CD4-positive, alpha-beta memory T cell (primary cell): Measurements from ENCODE around the gene OR4K1. TPM values are rescaled to one million over a fixed set of nuclear protein-coding genes. Genes with fewer than 3 reads are reported as not detected.

Experiments used
- CTCF ChIA-PET: fragments of 350-600 bp; sonication (Branson Sonifier 250); formaldehyde crosslinking; loops from one replicate; lab custom pipeline; 2021; ENCODE audit warnings: inconsistent platforms; ENCODE audit not compliant: partially characterized antibody; lab: Charles Lee
- POLR2A ChIA-PET: fragments of 350-600 bp; sonication (Branson Sonifier 250); formaldehyde crosslinking; loops from one replicate; lab custom pipeline; 2021; ENCODE audit not compliant: partially characterized antibody; lab: Charles Lee
- DNase-seq, 5 donors: peaks; one replicate each; pipeline versions ENCODE4 v3.0.0 to v3.0.0-alpha.2; 2020 to 2022; ENCODE audit warnings: mixed read lengths in 1 of 5
- H3K27ac ChIP-seq: one replicate; pipeline ENCODE4 v1.7.0; 2013; ENCODE audit warnings: low read depth, low read length
- H3K27me3 ChIP-seq: 2 replicates; pipeline ENCODE4 v1.7.0; 2013; ENCODE audit warnings: mild to moderate bottlenecking, low read length, moderate library complexity; ENCODE audit not compliant: insufficient read depth
- H3K36me3 ChIP-seq: 2 replicates; pipeline ENCODE4 v1.7.0; 2013; ENCODE audit warnings: mild to moderate bottlenecking, low read length, moderate library complexity; ENCODE audit not compliant: insufficient read depth
- H3K4me1 ChIP-seq: 2 replicates; pipeline ENCODE4 v1.7.0; 2013; ENCODE audit warnings: mild to moderate bottlenecking, low read length, moderate library complexity; ENCODE audit not compliant: insufficient read depth
- H3K4me3 ChIP-seq, 2 donors: one replicate each; pipeline ENCODE4 v1.7.0; 2013; ENCODE audit warnings: low read length in 2 of 2, mild to moderate bottlenecking in 1 of 2
- H3K9me3 ChIP-seq, 2 donors: one replicate each; pipeline ENCODE4 v1.7.0; 2013; ENCODE audit warnings: low read length in 2 of 2, control low read depth in 1 of 2; ENCODE audit not compliant: control insufficient read depth in 1 of 2
- H3K27ac Mint-ChIP-seq, 7 donors: one replicate each; pipeline ENCODE4 v1.8.0; 2020 to 2021; ENCODE audit warnings: mixed read lengths in 7 of 7, mild to moderate bottlenecking in 6 of 7, inconsistent platforms in 3 of 7, moderate library complexity in 3 of 7
- H3K27me3 Mint-ChIP-seq, 2 donors: one replicate each; pipeline ENCODE4 v1.8.0; 2020 to 2021; ENCODE audit warnings: mixed read lengths in 2 of 2
- H3K36me3 Mint-ChIP-seq, 2 donors: one replicate each; pipeline ENCODE4 v1.8.0; 2020 to 2021; ENCODE audit warnings: mixed read lengths in 2 of 2, inconsistent platforms in 1 of 2, mild to moderate bottlenecking in 1 of 2
- H3K4me1 Mint-ChIP-seq, 4 donors: one replicate each; pipeline ENCODE4 v1.8.0; 2020 to 2021; ENCODE audit warnings: mixed read lengths in 4 of 4, mild to moderate bottlenecking in 1 of 4
- H3K4me3 Mint-ChIP-seq, 8 donors: one replicate each; pipeline ENCODE4 v1.8.0; 2020 to 2021; ENCODE audit warnings: mixed read lengths in 8 of 8, mild to moderate bottlenecking in 7 of 8, moderate library complexity in 6 of 8, inconsistent platforms in 3 of 8
- H3K9me3 Mint-ChIP-seq, 8 donors: one replicate each; pipeline ENCODE4 v1.8.0; 2020 to 2021; ENCODE audit warnings: mixed read lengths in 8 of 8, mild to moderate bottlenecking in 5 of 8, inconsistent platforms in 3 of 8, moderate library complexity in 1 of 8
- intact Hi-C: fragments of 100-400 bp; cut with micrococcal nuclease; formaldehyde crosslinking; loops from one replicate; pipeline ENCODE4 v1.15.1; 2023
- polyA plus RNA-seq, 2 donors: library from polyadenylated mRNA; unstranded; fragments of 300-500 nt; fragmentation: Illumina TruSeq; gene quantifications; one replicate each; pipeline ENCODE4 v1.2.3, GENCODE V29; 2021
- total RNA-seq, 2 experiments: library from RNA; stranded (reverse); gene quantifications; one replicate each; pipeline ENCODE4 v1.2.3, GENCODE V29; 2021

OR4K1 gene
- total RNA-seq (not detected), polyA plus RNA-seq (not detected)

- CTCF ChIA-PET, result no interaction called here
- Histone ChIP-seq H3K9me3 (no peaks in the 10 kb centered on the region), H3K27me3 (no peaks in the 10 kb centered on the region), H3K27ac (no peak within 1 kb of the TSS), H3K4me3 (no peak within 1 kb of the TSS), H3K4me1 (no peaks in the 10 kb centered on the region), H3K36me3 (no peaks in the 10 kb centered on the region)
- intact Hi-C loops, result no loop called here
- no peaks in the 10 kb centered on the region for H3K4me1 Mint-ChIP-seq
- H3K9me3 Mint-ChIP-seq, result no peaks in the 10 kb centered on the region
- H3K27me3 Mint-ChIP-seq, result no peaks in the 10 kb centered on the region
- H3K36me3 Mint-ChIP-seq, result no peaks in the 10 kb centered on the region
- H3K27ac Mint-ChIP-seq, result no peak within 1 kb of the TSS
- H3K4me3 Mint-ChIP-seq, result no peak within 1 kb of the TSS
- DNase-seq, result no peak
- POLR2A ChIA-PET, result no interaction called here
Observed at GRCh38 chr14:19930617-19931016, at the start of gene OR4K1. OR4K1 (plus strand) TSS chr14:19930917; CDS start chr14:19935667, 4,750 bp downstream.

GRCh38 chr14:19895282-19895681 lies 35.4 kb upstream of the OR4K1 start:
- Mint-ChIP-seq H3K4me3 (no peak overlapping the region), H3K27ac (no peak overlapping the region), H3K36me3 (peaks cover 6 to 7% of the 10 kb centered on the region in 2 donors), H3K9me3 (peaks cover 10 to 58% (median 44%) of the 10 kb centered on the region in 8 donors), H3K4me1 (no peaks in the 10 kb centered on the region), H3K27me3 (peaks cover 0 to 4% of the 10 kb centered on the region in 2 donors)
- no peak overlapping the region for H3K27ac ChIP-seq
- H3K9me3 ChIP-seq, result peaks cover 0 to 29% of the 10 kb centered on the region in 2 donors
- intact Hi-C loops, result no loop called here
- H3K4me1 ChIP-seq, result no peaks in the 10 kb centered on the region
- no peak for DNase-seq
- H3K4me3 ChIP-seq, result no peak overlapping the region
- ChIA-PET CTCF (no interaction called here), POLR2A (no interaction called here)
- no peaks in the 10 kb centered on the region for H3K36me3 ChIP-seq
- no peaks in the 10 kb centered on the region for H3K27me3 ChIP-seq

GRCh38 chr14:19900999-19901398 lies 29.7 kb upstream of the OR4K1 start:
- CTCF ChIA-PET, result no interaction called here
- no peak overlapping the region for H3K4me3 Mint-ChIP-seq
- peaks cover 4 to 6% of the 10 kb centered on the region in 2 donors for H3K27me3 Mint-ChIP-seq
- H3K4me1 ChIP-seq, result no peaks in the 10 kb centered on the region
- no peaks in the 10 kb centered on the region for H3K36me3 ChIP-seq
- POLR2A ChIA-PET, result no interaction called here
- H3K27me3 ChIP-seq, result no peaks in the 10 kb centered on the region
- H3K36me3 Mint-ChIP-seq, result peaks cover 0 to 2% of the 10 kb centered on the region in 2 donors
- DNase-seq, result no peak
- H3K9me3 Mint-ChIP-seq, result peaks cover 7 to 33% (median 25%) of the 10 kb centered on the region in 8 donors
- intact Hi-C loops, result no loop called here
- H3K27ac ChIP-seq, result no peak overlapping the region
- H3K9me3 ChIP-seq, result peaks cover 0 to 12% of the 10 kb centered on the region in 2 donors
- H3K4me3 ChIP-seq, result no peak overlapping the region
- no peaks in the 10 kb centered on the region for H3K4me1 Mint-ChIP-seq
- no peak overlapping the region for H3K27ac Mint-ChIP-seq

- H3K27me3 ChIP-seq, result no peaks in the 10 kb centered on the region
- H3K9me3 Mint-ChIP-seq, result peaks cover 2 to 23% (median 12%) of the 10 kb centered on the region in 8 donors
- H3K4me3 ChIP-seq, result no peak overlapping the region
- H3K4me1 ChIP-seq, result no peaks in the 10 kb centered on the region
- H3K4me3 Mint-ChIP-seq, result no peak overlapping the region
- no peaks in the 10 kb centered on the region for H3K4me1 Mint-ChIP-seq
- no peak overlapping the region for H3K27ac ChIP-seq
- H3K36me3 ChIP-seq, result no peaks in the 10 kb centered on the region
- peaks cover 0 to 3% of the 10 kb centered on the region in 2 donors for H3K9me3 ChIP-seq
- POLR2A ChIA-PET, result no interaction called here
- CTCF ChIA-PET, result no interaction called here
- peaks cover 0 to 2% of the 10 kb centered on the region in 2 donors for H3K36me3 Mint-ChIP-seq
- H3K27me3 Mint-ChIP-seq, result peaks cover 4 to 6% of the 10 kb centered on the region in 2 donors
- intact Hi-C loops, result no loop called here
- H3K27ac Mint-ChIP-seq, result no peak overlapping the region
- no peak for DNase-seq
Observed at GRCh38 chr14:19902409-19902808, 28.3 kb upstream of the OR4K1 start.

GRCh38 chr14:19906665-19907064 lies 24.1 kb upstream of the OR4K1 start:
- no peaks in the 10 kb centered on the region for H3K36me3 Mint-ChIP-seq
- POLR2A ChIA-PET, result no interaction called here
- Histone ChIP-seq H3K36me3 (no peaks in the 10 kb centered on the region), H3K4me1 (no peaks in the 10 kb centered on the region), H3K27me3 (no peaks in the 10 kb centered on the region), H3K9me3 (no peaks in the 10 kb centered on the region), H3K27ac (no peak overlapping the region), H3K4me3 (no peak overlapping the region)
- CTCF ChIA-PET, result no interaction called here
- H3K9me3 Mint-ChIP-seq, result peaks cover 0 to 10% (median 3%) of the 10 kb centered on the region in 8 donors
- no peak overlapping the region for H3K27ac Mint-ChIP-seq
- intact Hi-C loops, result no loop called here
- H3K27me3 Mint-ChIP-seq, result peaks cover 2 to 3% of the 10 kb centered on the region in 2 donors
- no peak overlapping the region for H3K4me3 Mint-ChIP-seq
- no peak for DNase-seq
- no peaks in the 10 kb centered on the region for H3K4me1 Mint-ChIP-seq

GRCh38 chr14:19911114-19911513 lies 19.6 kb upstream of the OR4K1 start:
- POLR2A ChIA-PET, result no interaction called here
- no peak overlapping the region for H3K27ac ChIP-seq
- no peaks in the 10 kb centered on the region for H3K36me3 ChIP-seq
- H3K9me3 Mint-ChIP-seq, result peaks cover 0 to 9% (median 2%) of the 10 kb centered on the region in 8 donors
- no peaks in the 10 kb centered on the region for H3K9me3 ChIP-seq
- CTCF ChIA-PET, result no interaction called here
- H3K4me3 ChIP-seq, result no peak overlapping the region
- H3K4me3 Mint-ChIP-seq, result no peak overlapping the region
- no peak overlapping the region for H3K27ac Mint-ChIP-seq
- H3K36me3 Mint-ChIP-seq, result no peaks in the 10 kb centered on the region
- DNase-seq, result no peak
- peaks cover 0 to 2% of the 10 kb centered on the region in 2 donors for H3K27me3 Mint-ChIP-seq
- H3K4me1 ChIP-seq, result no peaks in the 10 kb centered on the region
- H3K4me1 Mint-ChIP-seq, result no peaks in the 10 kb centered on the region
- H3K27me3 ChIP-seq, result no peaks in the 10 kb centered on the region
- intact Hi-C loops, result no loop called here

GRCh38 chr14:19917243-19917642 lies 13.5 kb upstream of the OR4K1 start:
- Histone ChIP-seq H3K27ac (no peak overlapping the region), H3K36me3 (no peaks in the 10 kb centered on the region), H3K27me3 (no peaks in the 10 kb centered on the region), H3K9me3 (no peaks in the 10 kb centered on the region), H3K4me1 (no peaks in the 10 kb centered on the region), H3K4me3 (no peak overlapping the region)
- no peaks in the 10 kb centered on the region for H3K4me1 Mint-ChIP-seq
- ChIA-PET POLR2A (no interaction called here), CTCF (no interaction called here)
- DNase-seq, result no peak
- no peaks in the 10 kb centered on the region for H3K36me3 Mint-ChIP-seq
- intact Hi-C loops, result no loop called here
- H3K4me3 Mint-ChIP-seq, result no peak overlapping the region
- H3K27ac Mint-ChIP-seq, result no peak overlapping the region
- no peaks in the 10 kb centered on the region for H3K27me3 Mint-ChIP-seq
- peaks cover 0 to 3% (median 0%) of the 10 kb centered on the region in 8 donors for H3K9me3 Mint-ChIP-seq
